HG03135 (cell line): ENCODE data around the gene MSI2.

ENCODE experiments used
- ATAC-seq: cut with Tn5 transposase; IDR thresholded peaks from one replicate; pipeline ENCODE4 v1.9.1; 2021; ENCODE audit warnings: mild to moderate bottlenecking, moderate library complexity; ENCODE audit not compliant: unreplicated experiment

Gene MSI2

GRCh38 chr17:57425903-57426880, 169.9 kb downstream of the MSI2 start:
- no peak for ATAC-seq

DNA sequence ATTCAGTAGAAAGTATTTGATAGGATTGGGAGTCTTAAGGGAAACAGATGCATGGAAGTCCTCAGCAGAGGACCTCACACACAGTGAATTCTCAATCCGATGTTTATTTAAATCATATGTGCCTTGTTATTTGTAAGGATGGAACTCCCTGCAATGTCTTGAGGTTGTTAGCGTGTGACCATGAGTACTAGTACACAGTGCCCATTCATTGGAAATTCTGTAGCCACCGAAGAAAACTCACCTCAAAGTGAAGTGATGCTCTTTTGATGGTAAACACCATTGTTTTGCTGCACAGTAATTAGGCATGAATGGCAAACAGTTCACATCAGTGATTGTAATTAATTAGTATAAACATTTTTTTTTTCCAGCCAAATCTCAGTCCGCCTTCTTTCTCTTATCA, 173.6 kb downstream of the MSI2 start:
- no peak for ATAC-seq

DNA sequence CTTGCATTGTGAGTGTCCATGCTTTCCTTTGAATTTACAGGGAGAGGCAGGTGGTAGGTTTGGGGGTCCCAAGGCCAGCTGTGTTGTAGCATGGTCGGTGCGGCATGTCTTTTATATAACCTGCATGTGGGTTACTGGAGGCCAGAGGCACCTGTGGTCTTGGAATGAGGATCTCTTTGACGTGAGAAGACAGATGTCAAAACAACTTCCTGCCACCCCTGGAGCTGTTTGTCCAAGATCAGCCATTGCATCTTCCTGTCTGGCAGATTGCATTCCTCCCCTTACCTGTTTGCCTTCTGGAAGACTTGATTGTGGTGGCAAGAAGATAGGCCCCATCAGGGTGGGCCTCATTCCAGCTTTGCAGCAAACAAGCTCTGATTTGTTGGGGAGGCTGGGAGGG, 175.1 kb downstream of the MSI2 start:
- ATAC-seq, result no peak

DNA sequence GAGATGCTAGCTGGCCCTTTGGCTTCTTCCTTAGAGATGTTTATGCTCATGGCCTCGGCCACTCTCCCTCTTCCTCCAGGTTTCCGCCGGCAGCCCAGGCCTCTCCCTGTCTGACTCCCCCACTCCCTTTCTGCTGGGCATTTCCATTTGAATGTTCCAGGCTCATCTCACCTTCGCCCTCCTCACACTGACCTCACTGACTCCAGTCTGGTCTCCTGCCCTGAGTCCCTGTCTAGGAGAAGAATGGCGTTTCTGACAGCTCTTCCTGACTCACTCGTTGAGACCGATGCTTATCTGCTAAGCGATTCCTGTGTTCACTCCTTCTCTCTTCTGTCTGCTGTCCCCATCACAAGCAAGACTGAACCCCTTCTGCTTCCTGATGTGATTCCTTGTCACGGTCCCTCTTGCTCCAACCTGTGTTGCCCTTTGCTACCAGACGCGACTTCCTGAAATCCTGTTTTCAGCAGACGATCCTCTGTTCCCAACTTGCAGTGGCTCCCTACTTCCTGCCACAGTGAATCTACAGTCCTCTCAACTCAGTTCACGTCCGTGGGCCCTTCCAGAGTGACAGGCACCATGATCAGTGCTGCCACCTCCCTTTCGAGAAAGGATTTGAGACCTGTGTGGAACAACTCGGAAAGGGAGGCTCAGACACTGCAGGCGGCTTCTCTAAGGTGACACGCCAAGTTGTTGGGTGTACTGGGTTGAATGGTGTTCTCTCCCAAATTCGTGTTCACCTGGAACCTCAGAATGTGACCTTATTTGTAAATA, 176.4 kb downstream of the MSI2 start:
- ATAC-seq, result no peak

- ATAC-seq, result no peak
These were observed 177.1 kb downstream of the MSI2 start for GRCh38 chr17:57433452-57433851.

DNA sequence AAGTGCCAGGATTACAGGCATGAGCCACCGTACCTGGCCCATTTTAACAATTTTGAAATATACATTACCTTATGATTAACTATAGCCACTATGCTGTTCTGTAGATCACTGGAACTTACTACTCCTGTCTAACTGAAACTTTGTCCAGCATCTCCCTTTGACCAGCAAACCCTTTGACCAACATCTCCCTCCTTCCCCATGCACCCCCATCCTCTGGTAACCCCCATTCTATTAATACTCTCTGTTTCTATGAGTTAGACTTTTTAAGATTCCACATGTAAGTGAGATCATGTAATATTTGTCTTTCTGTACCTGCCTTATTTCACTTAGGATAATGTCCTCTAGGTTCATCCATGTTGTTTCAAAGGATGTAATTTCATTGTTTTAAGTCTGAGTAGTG, 178.0 kb downstream of the MSI2 start:
- no peak for ATAC-seq

DNA sequence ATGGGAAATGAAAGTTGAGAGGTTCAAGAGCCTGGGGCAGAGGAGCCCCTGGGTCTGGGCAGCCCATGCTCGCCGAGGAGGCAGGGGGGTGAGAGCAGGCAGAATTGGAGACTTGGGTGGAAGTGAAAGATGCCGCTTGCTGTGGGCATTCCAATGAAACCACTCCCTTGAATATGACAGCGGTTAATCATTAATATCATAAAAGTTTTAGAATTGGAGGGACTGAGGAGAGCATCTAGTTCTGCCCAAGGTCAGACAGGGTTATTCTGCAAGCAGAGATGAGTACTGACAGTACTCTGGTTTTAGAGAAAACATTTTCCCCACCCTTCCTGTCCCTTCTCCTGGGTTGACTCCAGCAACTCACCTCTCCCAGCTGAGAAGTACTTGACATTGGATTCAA, 180.2 kb downstream of the MSI2 start:
- ATAC-seq, result no peak

DNA sequence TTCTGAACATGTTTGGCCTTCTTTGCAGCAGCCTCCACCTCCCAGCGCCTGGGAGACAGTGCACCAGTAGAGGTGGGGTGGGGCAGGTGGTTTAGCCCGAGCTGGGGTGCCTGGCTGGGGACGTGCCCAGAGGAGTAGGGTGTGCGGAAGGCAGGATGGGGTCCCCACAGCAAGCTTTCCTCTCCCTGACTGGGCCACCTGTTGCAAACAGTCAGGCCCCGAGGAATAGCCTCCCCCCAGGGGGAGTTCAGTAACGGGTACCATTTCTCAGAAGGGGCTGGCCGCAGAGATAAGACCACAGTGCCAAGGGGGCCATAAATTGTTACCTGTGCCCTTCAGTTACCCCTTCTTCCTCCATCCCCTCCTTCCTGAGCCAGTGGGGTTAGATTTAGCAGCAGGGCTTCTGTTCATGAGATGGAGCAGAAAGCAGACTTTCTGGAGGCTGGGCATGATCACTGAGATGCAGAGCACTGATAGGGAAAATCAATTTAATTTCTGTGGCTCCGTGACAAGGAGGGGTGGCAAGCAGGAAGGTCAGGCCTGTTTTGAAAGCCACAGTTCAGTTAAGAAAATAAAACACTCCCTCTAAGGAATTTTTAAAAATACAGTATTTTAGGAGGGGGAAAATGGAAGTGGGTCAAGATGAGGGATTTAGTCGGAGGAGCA, 181.9 kb downstream of the MSI2 start:
- ATAC-seq, result no peak

GRCh38 chr17:57439651-57440050, 183.3 kb downstream of the MSI2 start:
- no peak for ATAC-seq

DNA sequence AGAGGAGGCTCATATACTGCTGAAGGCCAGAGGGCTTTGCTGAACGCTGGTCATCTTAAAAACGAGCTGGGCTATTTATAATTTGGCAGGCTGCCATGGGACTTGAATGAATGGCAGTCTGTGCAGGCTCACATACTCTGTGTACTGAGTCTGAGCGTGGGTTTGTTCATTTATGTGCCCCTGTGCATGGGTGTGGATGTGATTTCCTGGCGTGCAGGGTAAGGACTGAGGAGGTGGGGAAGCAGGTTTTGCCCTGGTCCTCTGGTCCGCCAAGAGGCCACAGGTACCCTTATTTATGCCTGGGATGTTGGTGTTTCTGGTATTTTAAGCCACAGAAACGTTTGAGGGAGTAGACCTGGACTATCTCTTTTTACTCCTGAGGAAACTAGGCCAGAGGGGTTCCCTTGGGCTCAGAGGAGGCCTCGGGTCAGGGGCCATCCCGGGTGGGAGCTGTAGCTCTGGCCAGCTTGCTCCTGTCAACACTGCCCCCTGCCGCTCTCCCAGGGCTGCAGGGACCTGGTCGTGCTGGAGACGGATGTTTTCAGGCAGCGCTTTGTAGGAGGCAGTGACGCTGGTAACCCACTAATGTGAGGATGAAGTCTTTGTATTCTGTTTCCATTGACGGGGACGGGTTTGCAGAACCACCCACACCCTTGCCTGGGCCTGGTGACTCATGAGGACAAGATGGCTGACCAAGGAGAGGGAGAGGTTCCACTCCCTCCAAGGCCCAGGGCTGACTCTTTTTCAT, 184.4 kb downstream of the MSI2 start:
- no peak for ATAC-seq

GRCh38 chr17:57441270-57441600, 184.9 kb downstream of the MSI2 start:
- ATAC-seq, result no peak

- no peak for ATAC-seq
These were observed 186.1 kb downstream of the MSI2 start for GRCh38 chr17:57442401-57442823.

GRCh38 chr17:57442914-57443571, 186.7 kb downstream of the MSI2 start:
- ATAC-seq, result no peak

DNA sequence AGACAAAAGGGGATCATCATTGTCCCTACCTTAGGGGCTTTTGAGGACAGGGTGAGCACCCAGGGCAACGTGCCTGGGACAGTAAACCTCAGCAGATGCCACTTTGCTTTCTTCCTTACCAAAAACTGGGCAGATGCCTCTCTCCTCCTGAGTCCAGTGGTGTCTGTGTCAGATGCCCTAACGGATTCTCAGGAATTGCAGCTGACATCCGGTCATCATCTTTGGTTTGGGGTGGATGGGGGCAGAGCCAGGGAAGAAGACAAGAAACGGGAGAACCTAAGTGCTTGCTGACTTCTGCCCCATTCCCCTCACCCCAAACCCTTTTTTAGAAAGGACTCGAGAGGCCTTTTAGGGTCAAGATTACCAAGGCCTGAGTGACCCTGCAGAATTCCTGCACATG, 187.5 kb downstream of the MSI2 start:
- no peak for ATAC-seq

DNA sequence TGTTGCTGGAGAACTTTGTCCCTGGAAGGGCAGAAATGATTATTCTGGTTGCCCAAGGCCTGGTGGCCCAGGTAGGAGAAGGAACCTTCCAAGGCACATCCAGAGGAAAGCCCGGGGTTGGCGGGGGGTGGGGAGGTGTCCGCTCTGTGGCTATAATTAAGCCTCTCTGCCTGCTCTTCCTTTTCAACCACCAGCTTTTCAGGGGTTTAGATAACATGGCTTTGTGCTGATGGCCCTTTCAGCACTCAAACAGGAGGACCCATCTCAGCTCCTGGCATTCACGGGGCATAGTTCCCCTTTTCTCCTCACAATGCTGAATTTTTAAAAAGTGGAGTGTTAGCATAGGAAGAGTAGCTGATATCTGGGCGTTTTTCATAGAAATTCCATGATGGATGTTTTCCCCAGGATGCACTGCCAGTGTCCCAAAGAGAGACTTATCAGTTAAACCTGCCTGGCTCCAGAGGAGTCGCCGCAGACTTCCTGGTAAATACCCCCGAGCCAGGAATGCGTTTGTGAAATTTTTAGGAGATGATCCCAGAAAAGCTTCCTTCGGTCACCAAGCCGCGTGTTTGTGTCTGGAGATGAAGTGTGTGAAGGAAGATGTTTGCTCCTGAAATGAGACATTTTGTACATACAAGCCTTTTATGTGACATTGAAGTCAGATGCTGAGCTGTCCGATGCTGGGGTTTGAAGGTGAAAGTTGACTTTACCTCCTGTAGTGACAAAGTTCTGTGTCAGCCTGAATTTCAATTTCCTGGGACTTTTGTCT, 188.5 kb downstream of the MSI2 start:
- ATAC-seq, result no peak

DNA sequence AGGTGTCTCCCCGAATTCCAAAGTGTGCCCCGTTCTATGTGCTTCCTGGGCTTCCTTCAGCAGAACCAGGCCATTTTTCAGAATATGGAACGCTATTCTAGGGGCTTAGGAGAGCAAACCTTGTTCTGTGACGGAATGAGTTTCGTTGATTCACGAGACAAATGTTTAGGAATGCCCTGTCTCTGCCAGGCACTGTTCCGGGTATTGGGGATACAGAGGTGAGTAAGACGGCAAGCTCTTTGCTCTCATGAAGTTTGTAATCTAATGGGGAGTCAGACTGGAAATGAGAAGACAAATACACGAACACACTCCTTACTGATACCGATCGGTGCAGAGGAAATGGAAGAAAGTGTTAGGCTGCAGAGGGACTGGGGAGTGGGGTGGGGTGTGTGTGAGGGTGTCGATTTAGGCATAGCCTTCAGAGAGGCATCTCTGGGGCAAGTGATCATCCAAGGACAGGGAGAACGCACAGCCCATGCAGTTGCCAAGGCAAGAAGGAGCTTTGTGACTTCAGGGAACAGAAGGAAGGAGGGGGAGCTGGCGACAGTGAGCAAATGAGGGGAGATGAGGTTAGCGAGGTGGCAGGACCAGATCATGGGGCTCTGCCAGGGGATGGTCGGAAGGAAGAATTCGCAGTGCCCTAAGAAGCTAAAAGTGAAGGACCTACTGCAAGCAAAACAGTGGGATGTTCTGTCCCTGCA, 189.6 kb downstream of the MSI2 start:
- no peak for ATAC-seq

DNA sequence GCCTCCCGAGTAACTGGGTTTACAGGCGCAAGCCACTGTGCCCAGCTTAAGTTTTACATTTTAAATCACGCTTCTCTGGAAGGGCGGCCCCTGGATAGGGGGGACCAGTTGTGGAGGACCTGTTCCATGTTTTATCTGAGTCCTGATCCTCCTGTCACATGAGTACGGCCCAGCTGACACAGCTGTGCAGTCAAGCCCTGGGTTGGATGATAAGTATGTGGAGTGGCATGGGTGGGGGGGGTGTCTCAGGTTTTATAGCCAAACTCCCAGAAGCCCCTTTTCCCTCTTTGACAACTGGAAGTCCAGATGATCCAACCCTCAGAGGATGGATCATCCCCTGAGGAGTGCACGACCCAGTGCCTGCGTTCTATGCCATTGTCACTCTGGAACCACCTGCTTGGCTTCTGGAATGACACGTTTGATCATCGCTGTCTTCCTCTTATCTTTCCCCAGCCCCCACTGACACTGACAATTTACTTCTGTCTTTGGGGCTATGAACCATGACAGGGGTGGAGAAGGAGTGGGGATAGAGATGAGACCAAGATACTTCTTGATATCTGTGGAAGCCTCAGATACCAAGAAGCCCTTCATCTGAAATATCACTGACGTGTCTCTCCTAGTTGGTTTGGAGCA, 191.2 kb downstream of the MSI2 start:
- no peak for ATAC-seq

GRCh38 chr17:57447990-57448758, 191.9 kb downstream of the MSI2 start:
- no peak for ATAC-seq
